Activated gamma-delta T cell (primary cell): ENCODE results near the gene GPR82.
"Not testable (repeated sequence)": the region's sequence is repeated elsewhere in the genome, so short reads cannot be mapped to it uniquely, and the experiment has no call there.

Experiments
- DNase-seq: peaks from one replicate; lab custom pipeline; 2025; lab: John Stamatoyannopoulos, UW
- total RNA-seq, 2 donors: gene quantifications; one replicate each; lab custom pipeline; 2026; lab: John Stamatoyannopoulos, UW

GPR82 gene, protein sequence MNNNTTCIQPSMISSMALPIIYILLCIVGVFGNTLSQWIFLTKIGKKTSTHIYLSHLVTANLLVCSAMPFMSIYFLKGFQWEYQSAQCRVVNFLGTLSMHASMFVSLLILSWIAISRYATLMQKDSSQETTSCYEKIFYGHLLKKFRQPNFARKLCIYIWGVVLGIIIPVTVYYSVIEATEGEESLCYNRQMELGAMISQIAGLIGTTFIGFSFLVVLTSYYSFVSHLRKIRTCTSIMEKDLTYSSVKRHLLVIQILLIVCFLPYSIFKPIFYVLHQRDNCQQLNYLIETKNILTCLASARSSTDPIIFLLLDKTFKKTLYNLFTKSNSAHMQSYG
- total RNA-seq = 0.36 to 2.6 reads per million in 2 donors

- DNase-seq = no peak
These were observed at the start of gene GPR82 for GRCh38 chrX:41723826-41724225. Gene GPR82, plus strand, starts transcription at chrX:41724181. Its CDS starts 2,846 bp downstream, at chrX:41727027.

DNA sequence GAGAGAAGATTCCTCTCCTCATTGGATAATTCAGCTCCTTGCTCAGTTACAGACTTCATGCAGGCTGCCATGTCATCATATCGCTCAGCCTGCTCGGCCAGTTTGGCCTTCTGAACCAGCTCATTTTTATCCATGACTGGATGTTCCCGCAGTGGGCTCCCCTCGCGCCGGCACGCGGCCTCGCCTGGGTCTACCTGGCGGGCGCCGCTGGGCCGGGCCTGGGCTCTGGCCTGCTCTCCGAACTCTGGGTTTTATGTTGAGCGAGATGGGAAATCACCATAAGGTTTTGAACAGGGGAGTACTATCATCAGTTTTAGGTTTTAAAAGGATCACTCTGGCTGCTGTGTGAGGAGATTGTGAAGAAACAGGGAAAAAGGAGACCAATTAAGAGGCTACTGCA, 47.6 kb upstream of the GPR82 start:
- DNase-seq = not testable (repeated sequence)

- DNase-seq = no peak
These were observed 46.6 kb upstream of the GPR82 start for GRCh38 chrX:41677183-41678060.

- DNase-seq = no peak
These were observed 39.8 kb upstream of the GPR82 start for GRCh38 chrX:41684138-41684537.

- DNase-seq = no peak
These were observed 39.0 kb upstream of the GPR82 start for GRCh38 chrX:41684940-41685339.

DNA sequence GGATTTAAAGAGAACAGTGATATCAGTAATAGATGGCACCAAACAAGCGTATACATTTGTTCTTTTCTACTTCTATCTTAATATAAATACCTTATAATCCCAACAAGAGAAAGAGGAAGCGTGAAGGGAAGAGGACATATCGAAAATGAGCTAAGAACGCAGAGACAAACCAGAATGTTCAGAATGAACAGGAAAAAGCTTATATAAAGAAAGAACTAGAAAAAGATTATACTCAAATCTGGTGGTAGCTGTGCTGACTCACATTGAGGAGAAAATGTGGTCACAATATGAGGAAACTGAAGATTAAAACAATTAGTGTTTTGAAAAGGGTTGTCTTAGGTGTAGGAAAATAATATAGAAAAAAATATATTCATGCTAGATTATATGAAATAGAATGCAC, 37.2 kb upstream of the GPR82 start:
- DNase-seq = no peak

GRCh38 chrX:41688156-41688555, 35.8 kb upstream of the GPR82 start:
- DNase-seq = no peak

- DNase-seq = no peak
These were observed 35.1 kb upstream of the GPR82 start, which contains the start of gene GPR34 for GRCh38 chrX:41688835-41689234. Gene GPR34, plus strand, starts transcription at chrX:41688973. Its CDS starts 6,661 bp downstream, at chrX:41695634.

DNA sequence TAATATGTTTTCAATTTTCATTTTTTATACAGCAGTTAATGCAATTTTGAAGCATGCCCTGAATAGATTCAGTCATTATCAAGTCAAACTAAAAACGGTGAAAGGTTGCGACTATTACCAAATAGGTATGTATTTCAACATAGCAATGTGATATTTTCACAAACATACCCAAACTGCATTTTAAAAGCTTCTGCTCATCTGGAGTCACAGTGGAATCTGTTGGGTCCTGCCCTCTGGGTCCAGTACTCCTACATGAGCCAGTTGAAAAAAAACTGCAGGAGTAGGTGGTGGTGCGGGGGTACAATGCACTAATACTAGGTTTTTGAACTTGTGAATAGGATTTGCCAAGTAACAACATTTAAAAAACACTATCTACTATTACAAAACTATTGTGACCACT, 34.3 kb upstream of the GPR82 start:
- no peak for DNase-seq

- DNase-seq = no peak
These were observed 31.7 kb upstream of the GPR82 start for GRCh38 chrX:41692162-41692749.

- no peak for DNase-seq
These were observed 31.0 kb upstream of the GPR82 start for GRCh38 chrX:41693024-41693423.

DNA sequence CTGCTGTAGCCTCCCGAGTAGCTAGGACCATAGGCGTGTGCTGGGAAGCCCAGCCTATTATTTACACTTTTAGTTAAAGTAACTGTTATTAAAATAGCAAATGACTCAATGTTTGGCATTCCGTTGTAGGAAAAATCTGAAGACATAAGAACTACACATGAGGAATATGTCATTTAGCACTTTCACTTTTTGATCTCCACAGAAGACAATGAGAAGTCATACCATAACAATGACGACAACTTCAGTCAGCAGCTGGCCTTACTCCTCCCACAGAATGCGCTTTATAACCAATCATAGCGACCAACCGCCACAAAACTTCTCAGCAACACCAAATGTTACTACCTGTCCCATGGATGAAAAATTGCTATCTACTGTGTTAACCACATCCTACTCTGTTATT, 28.6 kb upstream of the GPR82 start:
- no peak for DNase-seq

DNA sequence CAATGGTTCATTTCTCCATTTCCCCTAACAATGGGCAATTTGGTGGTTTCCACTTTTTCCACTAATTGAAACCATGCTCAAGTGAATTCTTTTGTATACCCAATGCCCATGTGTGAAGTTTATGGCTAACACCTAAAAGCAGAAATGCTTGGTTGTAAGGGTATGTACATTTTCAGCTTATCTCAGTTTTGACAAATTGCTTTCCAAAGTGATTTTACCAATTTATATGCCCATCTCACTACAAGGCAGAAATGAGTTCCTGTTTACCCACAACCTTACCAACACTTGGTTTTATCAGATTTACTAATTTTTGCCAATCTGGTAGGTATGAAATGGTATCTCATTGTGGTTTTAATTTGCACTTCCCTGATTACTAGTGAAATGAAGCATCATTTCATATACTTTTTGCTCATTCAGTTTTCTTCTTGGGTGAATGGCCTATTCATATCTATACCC, 20.4 kb upstream of the GPR82 start:
- no peak for DNase-seq

GRCh38 chrX:41705042-41705441, 18.9 kb upstream of the GPR82 start:
- no peak for DNase-seq

DNA sequence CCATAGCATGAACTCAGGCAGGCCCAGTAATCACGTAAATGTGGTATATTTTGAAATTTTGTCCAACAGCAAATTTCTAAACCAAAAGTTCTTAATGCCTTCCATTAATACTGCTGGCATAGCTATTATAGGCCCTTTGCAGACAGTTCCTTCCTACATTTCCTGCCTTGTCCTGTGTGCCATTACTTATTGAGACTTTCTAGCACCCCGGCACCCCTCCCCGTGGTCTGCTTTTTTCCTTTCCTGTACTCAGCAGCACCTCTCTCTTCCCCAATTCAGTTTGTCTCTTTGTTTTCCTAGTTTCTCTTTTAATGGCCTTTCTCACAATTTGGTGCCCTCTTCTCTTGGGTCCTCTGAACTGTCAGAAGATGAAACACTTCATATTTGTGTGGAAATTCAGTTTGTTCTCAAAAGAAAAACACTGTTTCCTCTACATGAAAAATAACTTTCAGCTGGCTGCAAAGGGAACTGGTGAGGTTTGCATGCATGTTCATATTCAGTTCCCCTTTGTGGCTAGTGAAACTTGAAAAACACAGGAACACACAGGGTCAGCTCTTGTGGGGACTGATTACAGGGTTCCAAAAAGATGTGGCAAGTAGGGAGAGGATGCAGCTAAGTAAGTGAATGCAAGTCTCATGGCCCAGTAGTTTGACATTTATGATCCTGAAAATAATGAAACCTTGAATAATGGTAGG, 18.2 kb upstream of the GPR82 start:
- no peak for DNase-seq

- no peak for DNase-seq
These were observed 16.8 kb upstream of the GPR82 start for GRCh38 chrX:41707218-41707617.

DNA sequence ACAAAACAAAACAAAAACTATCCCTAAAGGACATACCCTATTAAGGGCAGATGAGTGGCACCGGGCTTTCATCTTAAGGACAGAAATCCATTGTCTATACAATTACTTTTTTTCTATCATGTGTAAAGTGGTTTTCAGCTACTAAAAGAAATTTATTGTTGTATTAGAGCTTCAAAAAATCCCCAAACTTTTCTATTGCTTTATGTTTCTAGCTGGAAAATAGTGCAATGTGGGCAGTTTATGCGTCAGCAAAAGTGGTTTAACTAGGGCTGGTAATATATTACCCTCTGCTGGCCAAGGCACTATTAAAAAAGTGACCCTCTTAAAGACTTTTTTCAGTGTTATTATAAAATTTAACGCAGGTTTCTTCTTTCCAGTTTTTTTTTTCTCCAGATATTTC, 15.5 kb upstream of the GPR82 start:
- DNase-seq = no peak

DNA sequence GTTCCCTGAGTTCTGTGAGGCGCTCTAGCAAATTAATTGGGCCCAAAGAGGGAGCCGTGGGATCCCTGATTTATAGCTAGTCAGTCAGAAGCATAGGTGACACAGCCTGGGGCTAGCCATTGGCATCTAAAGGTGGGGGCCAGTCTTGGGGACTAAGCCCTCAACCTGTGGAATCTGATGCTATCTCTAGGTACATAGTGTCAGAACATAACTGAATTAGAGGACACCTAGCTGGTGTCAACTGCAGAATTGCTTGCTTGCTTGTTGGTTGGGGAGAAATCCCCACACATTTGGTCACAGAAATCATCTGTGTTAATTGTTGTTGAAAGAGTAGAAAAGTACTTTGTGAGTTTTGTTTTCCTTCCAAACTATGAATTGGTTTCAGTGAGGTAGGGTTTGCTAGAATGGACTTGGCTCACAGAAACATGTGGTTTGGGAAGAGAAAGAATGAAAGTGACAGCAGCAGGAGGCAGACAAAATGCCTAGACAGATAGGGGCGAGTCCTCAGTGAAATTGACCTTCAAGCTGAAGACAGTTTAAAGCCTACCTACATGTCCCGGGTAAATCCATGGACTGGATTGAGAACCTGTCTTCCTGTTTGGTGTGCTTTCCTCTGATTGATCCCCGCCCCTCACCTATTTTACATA, 12.8 kb upstream of the GPR82 start:
- DNase-seq = no peak

DNA sequence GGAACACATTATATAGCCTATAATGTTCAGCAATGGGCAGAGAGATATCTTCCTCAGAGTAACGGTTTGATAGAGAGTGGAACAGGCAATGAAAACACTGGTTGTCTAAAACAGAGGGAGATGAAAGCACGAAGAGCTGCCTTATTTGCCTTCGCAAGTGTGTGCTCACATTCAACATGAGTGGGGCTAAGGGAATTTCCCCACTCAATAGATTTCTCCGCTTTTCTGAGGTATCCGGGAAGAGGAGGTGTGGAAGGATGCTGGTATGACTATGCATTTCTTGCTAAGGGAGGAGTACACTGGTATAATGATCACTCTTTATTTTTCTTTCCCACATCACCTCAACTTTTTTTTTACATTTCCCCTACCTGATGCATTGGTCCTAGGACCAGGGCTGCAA, 7.8 kb upstream of the GPR82 start:
- no peak for DNase-seq

DNA sequence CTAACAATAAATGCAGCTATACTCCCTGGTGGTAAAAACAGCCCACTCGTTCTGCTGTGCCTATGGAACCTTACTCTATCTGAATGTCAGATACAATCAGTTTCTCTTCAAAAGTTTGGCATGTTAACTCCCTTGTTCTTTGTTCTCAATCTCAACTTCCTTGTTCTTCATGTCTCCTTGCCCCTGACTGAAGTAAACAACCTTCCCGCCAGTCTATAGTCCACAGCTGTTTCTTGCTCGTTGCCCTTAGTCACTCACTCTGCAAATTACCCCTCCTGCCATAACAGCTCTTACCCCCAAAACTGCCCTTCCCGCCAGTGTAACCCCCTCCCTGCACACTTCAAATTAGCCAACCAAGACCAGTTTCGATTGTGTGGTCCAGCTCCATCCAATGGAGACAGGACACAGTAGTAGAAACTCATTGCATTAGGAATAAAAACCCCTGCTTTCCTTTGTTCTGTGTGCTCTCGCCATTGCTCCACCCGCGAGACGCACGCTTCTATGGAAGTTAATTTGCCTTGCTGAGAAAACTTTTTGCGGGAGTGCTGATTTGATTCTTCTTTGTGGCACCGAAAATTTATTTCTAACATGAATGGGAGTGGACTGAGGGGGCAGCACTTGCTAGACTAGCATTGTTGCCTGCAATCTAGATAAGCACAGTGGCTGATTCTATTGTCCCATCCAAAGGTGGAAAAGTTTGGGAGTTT, 7.1 kb upstream of the GPR82 start:
- no peak for DNase-seq
